Astrocyte (in vitro differentiated cells and primary cell): Measurements from ENCODE around the gene NPAS3.

Experiments
- CTCF ChIP-seq: IDR thresholded peaks from 2 replicates; pipeline ENCODE4 v1.5.1; 2011; ENCODE audit warnings: low read depth, mild to moderate bottlenecking, inconsistent platforms, low read length, moderate library complexity; ENCODE audit not compliant: insufficient read depth
- EZH2 ChIP-seq: IDR thresholded peaks from 2 replicates; pipeline ENCODE4 v1.6.1; 2012; ENCODE audit warnings: mild to moderate bottlenecking, low read length, inconsistent platforms; ENCODE audit not compliant: insufficient read depth

- no peak for TF ChIP-seq CTCF
- TF ChIP-seq EZH2: no peak
Measured at GRCh38 chr14:33793398-33794110, 854.9 kb downstream of the NPAS3 start.
